Prostate gland (tissue), 2 donors: Measurements from ENCODE around the gene RBM24.

Source experiments
- POLR2AphosphoS5 ChIP-seq: sonication (generic); formaldehyde crosslinking; IDR thresholded peaks from one replicate; pipeline ENCODE4 v1.6.1; 2017; ENCODE audit warnings: antibody characterized with exemption
- TF ChIP-seq, protein P1 (sequence below), 4 experiments: fragments of 200-600 bp in 2 of 4; fragments of 450-650 bp in 2 of 4; sonication (generic) in 2 of 4; IDR thresholded peaks; 1 replicate in 3 of 4; 2 replicates in 1 of 4; pipeline ENCODE4 v1.5.1; 2016 to 2019; ENCODE audit warnings: antibody characterized with exemption in 4 of 4, mild to moderate bottlenecking in 2 of 4, moderate library complexity in 2 of 4

DNA sequence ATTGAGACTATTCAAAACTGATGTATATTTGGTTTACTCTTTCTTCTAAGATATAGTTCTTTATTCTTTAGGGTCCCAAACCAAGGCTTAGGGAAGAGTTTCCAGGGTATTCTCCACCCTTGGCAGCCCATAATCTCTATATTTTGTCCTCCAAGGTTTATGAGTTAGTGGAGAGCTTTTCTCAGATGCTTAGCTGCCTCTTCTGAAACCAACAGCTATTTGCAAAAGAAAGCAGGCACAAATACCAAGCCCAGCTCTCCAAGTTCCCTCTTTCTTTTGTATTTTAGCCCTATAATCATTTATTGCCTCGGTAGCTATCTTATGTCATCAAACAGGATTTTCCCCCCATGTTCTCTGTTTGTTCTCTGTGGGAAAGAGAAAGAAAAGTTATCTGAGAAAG, 39.1 kb upstream of the RBM24 start:
- TF ChIP-seq, protein P1, sequence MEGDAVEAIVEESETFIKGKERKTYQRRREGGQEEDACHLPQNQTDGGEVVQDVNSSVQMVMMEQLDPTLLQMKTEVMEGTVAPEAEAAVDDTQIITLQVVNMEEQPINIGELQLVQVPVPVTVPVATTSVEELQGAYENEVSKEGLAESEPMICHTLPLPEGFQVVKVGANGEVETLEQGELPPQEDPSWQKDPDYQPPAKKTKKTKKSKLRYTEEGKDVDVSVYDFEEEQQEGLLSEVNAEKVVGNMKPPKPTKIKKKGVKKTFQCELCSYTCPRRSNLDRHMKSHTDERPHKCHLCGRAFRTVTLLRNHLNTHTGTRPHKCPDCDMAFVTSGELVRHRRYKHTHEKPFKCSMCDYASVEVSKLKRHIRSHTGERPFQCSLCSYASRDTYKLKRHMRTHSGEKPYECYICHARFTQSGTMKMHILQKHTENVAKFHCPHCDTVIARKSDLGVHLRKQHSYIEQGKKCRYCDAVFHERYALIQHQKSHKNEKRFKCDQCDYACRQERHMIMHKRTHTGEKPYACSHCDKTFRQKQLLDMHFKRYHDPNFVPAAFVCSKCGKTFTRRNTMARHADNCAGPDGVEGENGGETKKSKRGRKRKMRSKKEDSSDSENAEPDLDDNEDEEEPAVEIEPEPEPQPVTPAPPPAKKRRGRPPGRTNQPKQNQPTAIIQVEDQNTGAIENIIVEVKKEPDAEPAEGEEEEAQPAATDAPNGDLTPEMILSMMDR (IDR thresholded peaks at IDR 0.05), result no peak
- TF ChIP-seq POLR2AphosphoS5, result no peak
